Lower leg skin (tissue), 4 donors: ENCODE results near the gene CENPP. TPM values are rescaled to one million over a fixed set of nuclear protein-coding genes. Genes with fewer than 3 reads are reported as not detected.

Source experiments
- DNase-seq, 2 donors: peaks; one replicate each; pipeline ENCODE4 v3.0.0-alpha.2; 2019; ENCODE audit warnings: low spot score in 2 of 2
- H3K4me3 ChIP-seq: fragments of 200-600 bp; sonication (generic); 2 replicates; pipeline ENCODE4 v1.5.1; 2017; ENCODE audit warnings: mild to moderate bottlenecking, low read depth; ENCODE audit not compliant: poor library complexity, severe bottlenecking
- CTCF ChIP-seq, 3 donors: fragments of 450-650 bp; IDR thresholded peaks; one replicate each; pipeline ENCODE4 v1.5.1; 2016; ENCODE audit warnings: antibody characterized with exemption in 3 of 3, mild to moderate bottlenecking in 3 of 3, moderate library complexity in 2 of 3
- POLR2A ChIP-seq, 2 donors: fragments of 450-650 bp; IDR thresholded peaks; one replicate each; pipeline ENCODE4 v1.6.1; 2016 to 2017; ENCODE audit warnings: antibody characterized with exemption in 2 of 2, mild to moderate bottlenecking in 1 of 2, moderate library complexity in 1 of 2
- WGBS, 2 donors: methylation state at CpG; one replicate each; pipeline ENCODE4 v1.1.5; 2018; 5-methylcytosine and 5-hydroxymethylcytosine counted together
- intact Hi-C: fragments of 100-400 bp; cut with DNase I; formaldehyde crosslinking; loops from one replicate; pipeline ENCODE4 v1.15.0; 2023; ENCODE audit warnings: low total_unique reads
- total RNA-seq, 4 donors: library from RNA; depleted of rRNA; stranded (reverse); fragments of >200 nt; gene quantifications; one replicate each; pipeline ENCODE4 v1.1.0, GENCODE V29; 2016

Gene CENPP
- total RNA-seq, 4 donors from 2014 or later, result 7.8 to 28.8 (median 12.2) TPM

GRCh38 chr9:92602413-92602812 lies 276.7 kb downstream of the CENPP start:
- 70% methylated on average over 10 of the region's 10 CpGs for WGBS, 2 donors
- intact Hi-C loops, result no loop called here
- TF ChIP-seq CTCF (IDR thresholded peaks at IDR 0.05) (no peak), POLR2A (IDR thresholded peaks at IDR 0.05) (no peak)
- no peak overlapping the region for H3K4me3 ChIP-seq
- peak in 1 of 2 donors; percentile 75 for DNase-seq

GRCh38 chr9:92603100-92603499 lies 277.3 kb downstream of the CENPP start:
- 43 to 55% methylated on average over 5 of the region's 5 CpGs for WGBS, 2 donors
- peak in 1 of 2 donors; percentile 37 for DNase-seq
- intact Hi-C loops, result no loop called here
- no peak overlapping the region for H3K4me3 ChIP-seq
- TF ChIP-seq CTCF (IDR thresholded peaks at IDR 0.05), result no peak
- no peak for TF ChIP-seq POLR2A (IDR thresholded peaks at IDR 0.05)

- TF ChIP-seq POLR2A (IDR thresholded peaks at IDR 0.05) (no peak), CTCF (IDR thresholded peaks at IDR 0.05) (no peak)
- intact Hi-C loops, result no loop called here
- no peak overlapping the region for H3K4me3 ChIP-seq
- no peak for DNase-seq
- WGBS, 2 donors, result 69 to 73% methylated on average over 5 of the region's 5 CpGs
Measured at GRCh38 chr9:92603990-92604389, 278.2 kb downstream of the CENPP start.

- DNase-seq, result peak in 1 of 2 donors; percentile 54
Measured at GRCh38 chr9:92605224-92605623, 279.5 kb downstream of the CENPP start.

GRCh38 chr9:92607088-92607487 lies 281.3 kb downstream of the CENPP start:
- H3K4me3 ChIP-seq, result no peak overlapping the region
- TF ChIP-seq POLR2A (IDR thresholded peaks at IDR 0.05) (no peak), CTCF (IDR thresholded peaks at IDR 0.05) (no peak)
- intact Hi-C loops, result no loop called here
- WGBS, 2 donors, result 11 to 12% methylated on average over 2 of the region's 2 CpGs
- DNase-seq, result peak; percentile 35 to 83

More at GRCh38 chr9:92605224-92605623, 279.5 kb downstream of the CENPP start:
- no peak overlapping the region for H3K4me3 ChIP-seq
- WGBS, 2 donors, result 71 to 75% methylated on average over 5 of the region's 5 CpGs
- intact Hi-C loops, result no loop called here
- TF ChIP-seq POLR2A (IDR thresholded peaks at IDR 0.05), result no peak
- TF ChIP-seq CTCF (IDR thresholded peaks at IDR 0.05), result no peak

- TF ChIP-seq CTCF (IDR thresholded peaks at IDR 0.05), result no peak
- no peak for TF ChIP-seq POLR2A (IDR thresholded peaks at IDR 0.05)
- H3K4me3 ChIP-seq, result no peak overlapping the region
- DNase-seq, result peak in 1 of 2 donors; percentile 81
- intact Hi-C loops, result no loop called here
- 26 to 35% methylated on average over 4 of the region's 4 CpGs for WGBS, 2 donors
Measured at GRCh38 chr9:92607773-92608172, 282.0 kb downstream of the CENPP start.
